Body of pancreas (tissue), 4 donors: ENCODE results near the gene ARHGAP15.

Experiments used
- POLR2A ChIP-seq, 3 donors: fragments of 450-650 bp; IDR thresholded peaks; one replicate each; pipeline ENCODE4 v1.6.1; 2016; ENCODE audit warnings: antibody characterized with exemption in 3 of 3, mild to moderate bottlenecking in 2 of 3
- TF ChIP-seq, protein P1 (sequence below), 7 experiments: fragments of 450-650 bp in 4 of 7; fragments of 200-600 bp in 3 of 7; sonication (generic) in 3 of 7; IDR thresholded peaks; one replicate each; pipeline ENCODE4 v1.5.1; 2016 to 2019; ENCODE audit warnings: antibody characterized with exemption in 7 of 7

DNA sequence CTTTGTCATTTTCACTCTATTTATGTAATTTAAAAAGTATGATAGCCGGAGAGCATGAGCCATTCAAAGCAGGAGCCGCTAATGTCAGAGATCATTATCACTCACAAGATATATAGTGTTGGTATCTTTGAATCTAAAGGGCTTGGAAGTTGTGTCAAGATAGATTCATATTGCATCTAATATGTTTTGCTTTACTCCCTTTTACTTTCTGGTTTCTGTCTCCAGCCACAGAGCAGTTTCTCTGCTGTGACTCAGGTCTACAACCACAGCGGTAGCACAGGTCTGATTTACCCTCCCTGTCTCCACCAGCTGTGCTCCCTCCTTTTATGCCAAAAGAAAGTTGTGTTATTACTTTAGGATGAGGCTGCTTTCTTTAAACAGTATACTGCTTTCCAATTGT is 424.0 kb downstream of the ARHGAP15 start:
- TF ChIP-seq, protein P1, sequence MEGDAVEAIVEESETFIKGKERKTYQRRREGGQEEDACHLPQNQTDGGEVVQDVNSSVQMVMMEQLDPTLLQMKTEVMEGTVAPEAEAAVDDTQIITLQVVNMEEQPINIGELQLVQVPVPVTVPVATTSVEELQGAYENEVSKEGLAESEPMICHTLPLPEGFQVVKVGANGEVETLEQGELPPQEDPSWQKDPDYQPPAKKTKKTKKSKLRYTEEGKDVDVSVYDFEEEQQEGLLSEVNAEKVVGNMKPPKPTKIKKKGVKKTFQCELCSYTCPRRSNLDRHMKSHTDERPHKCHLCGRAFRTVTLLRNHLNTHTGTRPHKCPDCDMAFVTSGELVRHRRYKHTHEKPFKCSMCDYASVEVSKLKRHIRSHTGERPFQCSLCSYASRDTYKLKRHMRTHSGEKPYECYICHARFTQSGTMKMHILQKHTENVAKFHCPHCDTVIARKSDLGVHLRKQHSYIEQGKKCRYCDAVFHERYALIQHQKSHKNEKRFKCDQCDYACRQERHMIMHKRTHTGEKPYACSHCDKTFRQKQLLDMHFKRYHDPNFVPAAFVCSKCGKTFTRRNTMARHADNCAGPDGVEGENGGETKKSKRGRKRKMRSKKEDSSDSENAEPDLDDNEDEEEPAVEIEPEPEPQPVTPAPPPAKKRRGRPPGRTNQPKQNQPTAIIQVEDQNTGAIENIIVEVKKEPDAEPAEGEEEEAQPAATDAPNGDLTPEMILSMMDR (IDR thresholded peaks at IDR 0.05), result no peak
- no peak for TF ChIP-seq POLR2A (IDR thresholded peaks at IDR 0.05)
